SU-DHL-6 (cell line): ENCODE results near the gene NAA10.

Experiments
- EZH2phosphoT487 ChIP-seq: fragments of 200-600 bp; sonication (generic), shearing (Covaris generic); conservative IDR thresholded peaks from 2 replicates; pipeline ENCODE4 v1.6.1; 2018; ENCODE audit warnings: mild to moderate bottlenecking, antibody characterized with exemption, low read length, moderate library complexity, mixed read lengths
- TF ChIP-seq, protein P1 (sequence below): fragments of 200-600 bp; sonication (generic); IDR thresholded peaks from one replicate; pipeline ENCODE4 v1.5.1; 2017; ENCODE audit warnings: antibody characterized with exemption, mild to moderate bottlenecking, low read length, moderate library complexity; ENCODE audit not compliant: insufficient read depth, poor library complexity, severe bottlenecking

DNA sequence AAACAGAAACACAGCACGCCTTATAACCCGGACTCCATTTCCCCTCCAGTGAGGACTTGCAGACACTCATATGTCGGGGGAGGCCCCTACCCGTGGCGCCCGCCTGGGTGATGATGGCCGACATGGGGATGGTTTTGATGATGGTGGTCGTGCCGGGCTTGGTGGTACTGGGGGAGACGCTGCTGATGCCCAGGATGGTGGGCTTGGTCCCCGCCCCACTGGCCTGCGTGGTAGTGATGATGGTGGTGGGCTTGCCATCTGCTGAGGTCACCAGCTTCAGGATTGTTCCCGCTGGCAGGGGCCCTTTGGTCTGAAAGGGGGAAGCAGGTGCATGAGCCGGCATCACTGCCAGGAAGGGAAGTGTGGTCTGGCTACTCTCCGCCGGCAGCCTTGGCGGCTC lies 22.4 kb upstream of the NAA10 start:
- no peak for TF ChIP-seq EZH2phosphoT487
- TF ChIP-seq, protein P1, sequence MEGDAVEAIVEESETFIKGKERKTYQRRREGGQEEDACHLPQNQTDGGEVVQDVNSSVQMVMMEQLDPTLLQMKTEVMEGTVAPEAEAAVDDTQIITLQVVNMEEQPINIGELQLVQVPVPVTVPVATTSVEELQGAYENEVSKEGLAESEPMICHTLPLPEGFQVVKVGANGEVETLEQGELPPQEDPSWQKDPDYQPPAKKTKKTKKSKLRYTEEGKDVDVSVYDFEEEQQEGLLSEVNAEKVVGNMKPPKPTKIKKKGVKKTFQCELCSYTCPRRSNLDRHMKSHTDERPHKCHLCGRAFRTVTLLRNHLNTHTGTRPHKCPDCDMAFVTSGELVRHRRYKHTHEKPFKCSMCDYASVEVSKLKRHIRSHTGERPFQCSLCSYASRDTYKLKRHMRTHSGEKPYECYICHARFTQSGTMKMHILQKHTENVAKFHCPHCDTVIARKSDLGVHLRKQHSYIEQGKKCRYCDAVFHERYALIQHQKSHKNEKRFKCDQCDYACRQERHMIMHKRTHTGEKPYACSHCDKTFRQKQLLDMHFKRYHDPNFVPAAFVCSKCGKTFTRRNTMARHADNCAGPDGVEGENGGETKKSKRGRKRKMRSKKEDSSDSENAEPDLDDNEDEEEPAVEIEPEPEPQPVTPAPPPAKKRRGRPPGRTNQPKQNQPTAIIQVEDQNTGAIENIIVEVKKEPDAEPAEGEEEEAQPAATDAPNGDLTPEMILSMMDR = no peak
